H1 (cell line): Measurements from ENCODE around the gene CNIH1. TPM values are rescaled to one million over a fixed set of nuclear protein-coding genes. Genes with fewer than 3 reads are reported as not detected.

Experiments
- CTCF ChIA-PET: fragments of 300-600 bp; sonication (Branson Sonifier 250); formaldehyde crosslinking; loops from one replicate; lab custom pipeline; 2021; ENCODE audit not compliant: partially characterized antibody; lab: Charles Lee
- POLR2A ChIA-PET: fragments of 300-600 bp; sonication (Branson Sonifier 250); formaldehyde crosslinking; loops from one replicate; lab custom pipeline; 2021; ENCODE audit warnings: inconsistent platforms; ENCODE audit not compliant: partially characterized antibody; lab: Charles Lee
- DNase-seq, 2 experiments: peaks; one replicate each; pipeline versions ENCODE4 v3.0.0 to v3.0.0-alpha.2; 2010 to 2022; ENCODE audit warnings: low spot score in 2 of 2, low read depth in 1 of 2, mixed read lengths in 1 of 2
- FAIRE-seq: peaks from 2 replicates; lab custom pipeline; 2011; peaks lifted over from hg19 to GRCh38; lab: Jason Lieb, UNC
- H2AFZ ChIP-seq: 2 replicates; pipeline ENCODE4 v1.8.1; 2012; ENCODE audit warnings: low read length, inconsistent platforms
- H2AK5ac ChIP-seq: 2 replicates; pipeline ENCODE4 v1.6.1; 2013; ENCODE audit warnings: low read depth, low read length
- H2BK120ac ChIP-seq: replicated peaks from 2 replicates; pipeline ENCODE3; 2013; ENCODE audit warnings: low read depth, low read length, inconsistent platforms
- H2BK12ac ChIP-seq: 2 replicates; pipeline ENCODE4 v1.6.1; 2013; ENCODE audit warnings: low read depth, low read length
- H2BK15ac ChIP-seq: 2 replicates; pipeline ENCODE4 v1.6.1; 2013; ENCODE audit warnings: low read length
- H2BK20ac ChIP-seq: 2 replicates; pipeline ENCODE4 v1.6.1; 2013; ENCODE audit warnings: low read length
- H2BK5ac ChIP-seq: 2 replicates; pipeline ENCODE4 v1.6.1; 2013; ENCODE audit warnings: low read depth, low read length
- H3K14ac ChIP-seq: 2 replicates; pipeline ENCODE4 v1.6.1; 2013; ENCODE audit warnings: inconsistent platforms; ENCODE audit not compliant: insufficient read length
- H3K18ac ChIP-seq: 2 replicates; pipeline ENCODE4 v1.6.1; 2013; ENCODE audit warnings: low read length; ENCODE audit errors: extremely low read depth
- H3K23ac ChIP-seq: 2 replicates; pipeline ENCODE4 v1.6.1; 2013; ENCODE audit warnings: inconsistent platforms; ENCODE audit not compliant: insufficient read length
- H3K23me2 ChIP-seq: 2 replicates; pipeline ENCODE4 v1.6.1; 2013; ENCODE audit warnings: low read depth, low read length
- H3K27ac ChIP-seq: 2 replicates; pipeline ENCODE4 v1.6.1; 2011; ENCODE audit warnings: low read depth, low read length, inconsistent platforms
- H3K27me3 ChIP-seq, 4 experiments: replicated peaks in 1 of 4; 1 replicate in 1 of 4; 2 replicates in 3 of 4; pipeline versions ENCODE4 v1.6.1 to v1.8.1; 2011 to 2013; ENCODE audit warnings: low read length in 3 of 4, mild to moderate bottlenecking in 3 of 4, inconsistent platforms in 2 of 4, mixed read lengths in 2 of 4, moderate library complexity in 1 of 4; ENCODE audit not compliant: control insufficient read depth in 3 of 4, insufficient read depth in 3 of 4; ENCODE audit errors: extremely low read depth in 1 of 4
- H3K36me3 ChIP-seq, 4 experiments: 2 replicates each; pipeline versions ENCODE4 v1.6.1 to v1.8.1; 2011 to 2013; ENCODE audit warnings: mild to moderate bottlenecking in 4 of 4, low read length in 3 of 4, moderate library complexity in 2 of 4, control low read depth in 1 of 4, inconsistent platforms in 1 of 4; ENCODE audit not compliant: insufficient read depth in 4 of 4, control insufficient read depth in 2 of 4
- H3K4ac ChIP-seq: replicated peaks from 2 replicates; pipeline ENCODE3; 2013; ENCODE audit warnings: low read length, low read depth, mixed read lengths, inconsistent platforms; ENCODE audit not compliant: insufficient read length
- H3K4me1 ChIP-seq, 4 experiments: replicated peaks in 1 of 4; 1 replicate in 1 of 4; 2 replicates in 3 of 4; pipeline versions ENCODE4 v1.6.1 to v1.8.1; 2011 to 2013; ENCODE audit warnings: low read length in 3 of 4, inconsistent platforms in 2 of 4, mixed read lengths in 1 of 4; ENCODE audit not compliant: insufficient read depth in 4 of 4, control insufficient read depth in 3 of 4
- H3K4me2 ChIP-seq, 2 experiments: 2 replicates each; pipeline versions ENCODE4 v1.6.1 to v1.8.1; 2011 to 2013; ENCODE audit warnings: low read depth in 2 of 2, low read length in 2 of 2, control low read depth in 1 of 2, inconsistent platforms in 1 of 2, mild to moderate bottlenecking in 1 of 2; ENCODE audit not compliant: insufficient read depth in 1 of 2
- H3K4me3 ChIP-seq, 4 experiments: fragments of 200-600, 300-600 bp in 1 of 4; sonication (generic), shearing (Covaris generic), sonication (Bioruptor Twin) in 1 of 4; 2 replicates each; pipeline versions ENCODE4 v1.5.1 to v1.8.1; 2011 to 2016; ENCODE audit warnings: low read length in 4 of 4, low read depth in 3 of 4, control low read depth in 2 of 4, inconsistent platforms in 2 of 4, mild to moderate bottlenecking in 2 of 4, mixed read lengths in 1 of 4, moderate library complexity in 1 of 4; ENCODE audit not compliant: insufficient read depth in 2 of 4; ENCODE audit errors: extremely low read depth in 1 of 4
- H3K56ac ChIP-seq: replicated peaks from 2 replicates; pipeline ENCODE3; 2013; ENCODE audit warnings: low read depth, mild to moderate bottlenecking, mixed read lengths, low read length, inconsistent platforms; ENCODE audit not compliant: insufficient read length
- H3K79me1 ChIP-seq: 2 replicates; pipeline ENCODE4 v1.6.1; 2013; ENCODE audit warnings: low read depth, low read length, control low read depth
- H3K79me2 ChIP-seq, 2 experiments: 2 replicates each; pipeline versions ENCODE4 v1.6.1 to v1.8.1; 2012 to 2013; ENCODE audit warnings: low read length in 2 of 2, mild to moderate bottlenecking in 2 of 2, inconsistent platforms in 1 of 2; ENCODE audit not compliant: insufficient read depth in 2 of 2, control insufficient read depth in 1 of 2
- H3K9ac ChIP-seq, 4 experiments: replicated peaks in 1 of 4; 1 replicate in 1 of 4; 2 replicates in 3 of 4; pipeline versions ENCODE4 v1.6.1 to v1.8.1; 2011 to 2013; ENCODE audit warnings: low read depth in 3 of 4, low read length in 3 of 4, control low read depth in 2 of 4, mild to moderate bottlenecking in 2 of 4, moderate library complexity in 2 of 4, inconsistent platforms in 1 of 4; ENCODE audit errors: extremely low read depth in 1 of 4
- H3K9me3 ChIP-seq, 2 experiments: 2 replicates each; pipeline versions ENCODE4 v1.6.1 to v1.8.1; 2012 to 2013; ENCODE audit warnings: mild to moderate bottlenecking in 2 of 2, moderate library complexity in 2 of 2, control low read depth in 1 of 2, inconsistent platforms in 1 of 2, low read depth in 1 of 2, low read length in 1 of 2, mixed read lengths in 1 of 2; ENCODE audit not compliant: insufficient read depth in 2 of 2
- H4K20me1 ChIP-seq, 2 experiments: replicated peaks in 1 of 2; 2 replicates each; pipeline versions ENCODE3 to v1.8.1; 2011 to 2013; ENCODE audit warnings: inconsistent platforms in 2 of 2, low read length in 2 of 2, mild to moderate bottlenecking in 1 of 2; ENCODE audit not compliant: insufficient read depth in 2 of 2, control insufficient read depth in 1 of 2
- H4K5ac ChIP-seq: 2 replicates; pipeline ENCODE4 v1.6.1; 2013; ENCODE audit warnings: low read length, low read depth, mixed read lengths, inconsistent platforms; ENCODE audit not compliant: insufficient read length
- H4K8ac ChIP-seq: 2 replicates; pipeline ENCODE4 v1.8.0; 2013; ENCODE audit warnings: mild to moderate bottlenecking, moderate library complexity, low read length, inconsistent platforms; ENCODE audit not compliant: insufficient read depth; ENCODE audit errors: extremely low read depth
- H4K91ac ChIP-seq: replicated peaks from 2 replicates; pipeline ENCODE3; 2013; ENCODE audit warnings: low read length, mixed read lengths, inconsistent platforms; ENCODE audit not compliant: insufficient read length
- ASH2L ChIP-seq: fragments of 200-600, 300-600 bp; sonication (generic); IDR thresholded peaks from one replicate; pipeline ENCODE4 v1.7.1; 2017; ENCODE audit warnings: low read length
- BACH1 ChIP-seq: IDR thresholded peaks from 2 replicates; pipeline ENCODE4 v1.6.1; 2012; ENCODE audit warnings: low read length, improper control_type of control experiment
- EZH2 ChIP-seq: fragments of 200-600 bp; sonication (generic); IDR thresholded peaks from 2 replicates; pipeline ENCODE4 v1.7.1; 2012; ENCODE audit warnings: low read depth, mild to moderate bottlenecking, moderate library complexity, low read length, inconsistent platforms; ENCODE audit not compliant: severe bottlenecking
- GABPA ChIP-seq: IDR thresholded peaks from 2 replicates; pipeline ENCODE4 v1.6.1; 2011; ENCODE audit warnings: mild to moderate bottlenecking, low read length, moderate library complexity, borderline replicate concordance; ENCODE audit not compliant: insufficient read depth
- HDAC6 ChIP-seq: IDR thresholded peaks from one replicate; pipeline ENCODE4 v1.7.1; 2012; ENCODE audit warnings: low read depth, mild to moderate bottlenecking, inconsistent platforms, low read length, moderate library complexity
- KDM1A ChIP-seq: fragments of 200-600, 300-600 bp; sonication (generic); IDR thresholded peaks from 2 replicates; pipeline ENCODE4 v1.7.1; 2016; ENCODE audit warnings: mild to moderate bottlenecking, low read length, borderline replicate concordance
- KDM4A ChIP-seq: IDR thresholded peaks from one replicate; pipeline ENCODE4 v1.7.1; 2012; ENCODE audit warnings: low read depth, mild to moderate bottlenecking, moderate library complexity, low read length, inconsistent platforms; ENCODE audit not compliant: severe bottlenecking
- PHF8 ChIP-seq: fragments of 200-600 bp; sonication (generic); conservative IDR thresholded peaks from 2 replicates; pipeline ENCODE4 v1.7.1; 2012; ENCODE audit warnings: low read depth, mild to moderate bottlenecking, inconsistent platforms, low read length, moderate library complexity
- SAP30 ChIP-seq: fragments of 300-600 bp; sonication (generic); IDR thresholded peaks from 2 replicates; pipeline ENCODE4 v1.7.1; 2012; ENCODE audit warnings: low read length, moderate library complexity, mild to moderate bottlenecking, inconsistent platforms; ENCODE audit not compliant: insufficient read depth, insufficient replicate concordance
- SP1 ChIP-seq: IDR thresholded peaks from 2 replicates; pipeline ENCODE4 v1.6.1; 2011; ENCODE audit warnings: low read depth, low read length
- TAF7 ChIP-seq: optimal IDR thresholded peaks from 2 replicates; pipeline ENCODE3; 2011; ENCODE audit warnings: low read depth, mild to moderate bottlenecking, inconsistent platforms, low read length, moderate library complexity, borderline replicate concordance
- WGBS, 2 experiments: shearing (Covaris generic) in 1 of 2; methylation state at CpG; one replicate each; pipeline versions ENCODE4 v1.1.6 to v1.1.7; 2013 to 2015; ENCODE audit warnings: low lambda C conversion rate in 2 of 2, mixed read lengths in 2 of 2, inconsistent platforms in 1 of 2, low coverage in 1 of 2, missing lambda C conversion rate in 1 of 2; ENCODE audit not compliant: insufficient replicate concordance in 2 of 2, insufficient coverage in 1 of 2, insufficient read length in 1 of 2; ENCODE audit errors: extremely low coverage in 1 of 2, missing lambda C conversion rate in 1 of 2; 5-methylcytosine and 5-hydroxymethylcytosine counted together
- polyA plus RNA-seq, 7 experiments: library from polyadenylated mRNA; depleted of rRNA in 3 of 7; stranded (reverse) in 5 of 7; unstranded in 2 of 7; fragments of >200 nt in 5 of 7; fragments of 200-250 nt in 2 of 7; gene quantifications; 1 replicate in 5 of 7; 2 replicates in 1 of 7; 4 replicates in 1 of 7; pipeline versions ENCODE4 v1.2.1 to v1.2.3, GENCODE V29; 2011 to 2013; ENCODE audit warnings: missing spikeins in 2 of 7, mixed read lengths in 2 of 7
- total RNA-seq: library from RNA; stranded (reverse); fragmentation: NEBNext Ultra II Directional; extraction: Animal tissue kit (Norgen Biotek cat#: 25700); gene quantifications from 2 replicates; pipeline ENCODE4 v1.2.1, GENCODE V29; 2021
- TF ChIP-seq, protein P1 (sequence below): IDR thresholded peaks from 2 replicates; pipeline ENCODE4 v1.6.1; 2011; ENCODE audit warnings: low read length, improper control_type of control experiment

Gene CNIH1
- total and polyA plus RNA-seq, 2 of the 8 experiments (the other 6 are each of a cell fraction or from before 2014, with no cell fraction given), result 119 to 333 TPM

- Histone ChIP-seq H2AFZ (no peak overlapping the region), H3K4me3 (no peak overlapping the region), H3K4me2 (no peak overlapping the region), H3K23me2 (no peaks in the 10 kb centered on the region), H3K23ac (no peak overlapping the region), H2AK5ac (no peak overlapping the region), H3K18ac (no peak overlapping the region), H3K79me2 (peaks cover 0 to 5% of the 10 kb centered on the region in 2 experiments; a peak in 1 of 4 replicates), H2BK20ac (no peak overlapping the region), H3K36me3 (peaks cover 6 to 48% (median 25%) of the 10 kb centered on the region in 4 experiments; a peak in 7 of 8 replicates), H3K27me3 (no peaks in the 10 kb centered on the region), H4K5ac (no peak overlapping the region), H2BK12ac (no peak overlapping the region), H3K9ac (no peak overlapping the region; a peak in 2 of 7 replicates), H3K27ac (no peak overlapping the region), H3K4ac (no peak overlapping the region), H3K4me1 (no peaks in the 10 kb centered on the region), H2BK5ac (no peak overlapping the region), H3K9me3 (no peaks in the 10 kb centered on the region), H3K79me1 (0 out of 2 replicates have a peak, but pooled peaks cover 2% of the 10 kb centered on the region), H4K91ac (no peak overlapping the region), H3K14ac (no peak overlapping the region), H2BK15ac (no peak overlapping the region), H2BK120ac (no peak overlapping the region), H4K8ac (no peak overlapping the region), H4K20me1 (peaks cover 0 to 5% of the 10 kb centered on the region in 2 experiments), H3K56ac (no peak overlapping the region)
- ChIA-PET CTCF (interaction anchor here (0.6 to 3.2 kb wide), 5 partner anchors 10 to 58 kb away, joined by 3 to 12 read pairs (median 7); no protein-coding TSS in a partner anchor), POLR2A (interaction anchor here (1.3 to 2.4 kb wide), 2 partner anchors 10 to 28 kb away, joined by 5 to 7 read pairs; partner anchors contain the start of gene CDKN3)
- DNase-seq (no peak), FAIRE-seq (no peak)
- 94% methylated on average over 2 of the region's 2 CpGs; no CpG with 5 or more reads in 1 of the 2 experiments for WGBS, 2 experiments
- TF ChIP-seq KDM1A, result no peak
- TF ChIP-seq HDAC6, result no peak
- TF ChIP-seq, protein P1, sequence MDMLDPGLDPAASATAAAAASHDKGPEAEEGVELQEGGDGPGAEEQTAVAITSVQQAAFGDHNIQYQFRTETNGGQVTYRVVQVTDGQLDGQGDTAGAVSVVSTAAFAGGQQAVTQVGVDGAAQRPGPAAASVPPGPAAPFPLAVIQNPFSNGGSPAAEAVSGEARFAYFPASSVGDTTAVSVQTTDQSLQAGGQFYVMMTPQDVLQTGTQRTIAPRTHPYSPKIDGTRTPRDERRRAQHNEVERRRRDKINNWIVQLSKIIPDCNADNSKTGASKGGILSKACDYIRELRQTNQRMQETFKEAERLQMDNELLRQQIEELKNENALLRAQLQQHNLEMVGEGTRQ, result no peak
- TF ChIP-seq TAF7, result no peak
- no peak for TF ChIP-seq PHF8
- TF ChIP-seq KDM4A, result no peak
- no peak for TF ChIP-seq SP1
- TF ChIP-seq BACH1, result no peak
- no peak for TF ChIP-seq ASH2L
- no peak for TF ChIP-seq GABPA
- TF ChIP-seq SAP30, result no peak
- no peak for TF ChIP-seq EZH2
Observed at GRCh38 chr14:54425068-54425467, 16.1 kb downstream of the CNIH1 start.
